Measurements from ENCODE around the gene CABP4. TPM values are rescaled to one million over a fixed set of nuclear protein-coding genes. Genes with fewer than 3 reads are reported as not detected.
A peak's percentile ranks its signal among the peaks of the same experiment; 100 is the strongest.

Gene CABP4
- total RNA-seq, 4 donors from 2014 or later = 0.19 to 0.55 (median 0.30) TPM

- DNase-seq (no peak), ATAC-seq (no peak)
- H3K27me3 ChIP-seq = no peaks in the 10 kb centered on the region
- no peak overlapping the region for H3K27ac ChIP-seq
- peaks cover 0 to 5% of the 10 kb centered on the region in 2 donors for H3K36me3 ChIP-seq
- H3K9me3 ChIP-seq = no peaks in the 10 kb centered on the region
- TF ChIP-seq POLR2A (IDR thresholded peaks at IDR 0.05) = no peak
- no peak for TF ChIP-seq CTCF (IDR thresholded peaks at IDR 0.05 in 4 of 5, conservative IDR thresholded peaks at IDR 0.05 in 1 of 5)
- H3K4me3 ChIP-seq = no peak overlapping the region
- intact Hi-C loops (cut with DNase I; ENCODE audit: low total_unique reads) = no loop called here
- H3K4me1 ChIP-seq = no peaks in the 10 kb centered on the region
- in situ Hi-C loops (cut with MboI; ENCODE audit: low sequenced_read_pairs in 4 of 4) = no loop called here
Observed at GRCh38 chr11:67496113-67496512, 41.0 kb downstream of the CABP4 start.

- intact Hi-C loops (cut with DNase I; ENCODE audit: low total_unique reads) (no loop called here), in situ Hi-C loops (cut with MboI; ENCODE audit: low sequenced_read_pairs in 4 of 4) (no loop called here)
- TF ChIP-seq POLR2A (IDR thresholded peaks at IDR 0.05) (no peak), CTCF (IDR thresholded peaks at IDR 0.05 in 4 of 5, conservative IDR thresholded peaks at IDR 0.05 in 1 of 5) (no peak)
- no peaks in the 10 kb centered on the region for H3K27me3 ChIP-seq
- H3K36me3 ChIP-seq = peaks cover 0 to 9% of the 10 kb centered on the region in 2 donors
- no peaks in the 10 kb centered on the region for H3K4me1 ChIP-seq
- no peak for ATAC-seq
- H3K4me3 ChIP-seq = no peak overlapping the region
- H3K9me3 ChIP-seq = no peaks in the 10 kb centered on the region
- no peak for DNase-seq
- no peak overlapping the region for H3K27ac ChIP-seq
Observed at GRCh38 chr11:67497656-67498291, 42.6 kb downstream of the CABP4 start.

- intact Hi-C loops (cut with DNase I; ENCODE audit: low total_unique reads) = no loop called here
- Histone ChIP-seq H3K4me1 (peaks cover 0 to 2% of the 10 kb centered on the region in 2 donors), H3K9me3 (no peaks in the 10 kb centered on the region), H3K4me3 (no peak overlapping the region), H3K27ac (peak overlapping the region in 2 of 4 donors; percentile 18 to 34), H3K27me3 (peaks cover 0 to under 1% (median 0%) of the 10 kb centered on the region in 3 donors), H3K36me3 (peaks cover 0 to 9% of the 10 kb centered on the region in 2 donors)
- TF ChIP-seq POLR2A (IDR thresholded peaks at IDR 0.05) = no peak
- no peak for TF ChIP-seq CTCF (IDR thresholded peaks at IDR 0.05 in 4 of 5, conservative IDR thresholded peaks at IDR 0.05 in 1 of 5)
- ATAC-seq = no peak
- in situ Hi-C loops (cut with MboI; ENCODE audit: low sequenced_read_pairs in 4 of 4) = no loop called here
- DNase-seq = no peak
Observed at GRCh38 chr11:67498544-67498972, 43.4 kb downstream of the CABP4 start.

- intact Hi-C loops (cut with DNase I; ENCODE audit: low total_unique reads) = no loop called here
Observed at GRCh38 chr11:67499808-67500483, 44.8 kb downstream of the CABP4 start.

More at GRCh38 chr11:67499808-67500483, 44.8 kb downstream of the CABP4 start:
- ATAC-seq = no peak
- in situ Hi-C loops (cut with MboI; ENCODE audit: low sequenced_read_pairs in 4 of 4) = loop anchor here in 3 of 4 donors (10.0 kb wide), 1 partner anchor 105 kb away; the partner anchor contains the start of gene RAD9A (in 3 of the 3)
- DNase-seq = no peak
- Histone ChIP-seq H3K9me3 (no peaks in the 10 kb centered on the region), H3K36me3 (peaks cover 0 to 8% of the 10 kb centered on the region in 2 donors), H3K4me3 (no peak overlapping the region), H3K27me3 (peaks cover 0 to 10% (median 0%) of the 10 kb centered on the region in 3 donors), H3K27ac (no peak overlapping the region), H3K4me1 (peaks cover 4 to 10% of the 10 kb centered on the region in 2 donors)
- no peak for TF ChIP-seq POLR2A (IDR thresholded peaks at IDR 0.05)
- TF ChIP-seq CTCF (IDR thresholded peaks at IDR 0.05 in 4 of 5, conservative IDR thresholded peaks at IDR 0.05 in 1 of 5) = no peak
